GM19193 (cell line): ENCODE results near the gene NOP16.

Experiments
- POLR2A ChIP-seq: IDR thresholded peaks from 4 replicates; pipeline ENCODE4 v1.6.1; 2011; ENCODE audit not compliant: insufficient read depth, insufficient read length; ENCODE audit errors: extremely low read depth

Gene NOP16

DNA sequence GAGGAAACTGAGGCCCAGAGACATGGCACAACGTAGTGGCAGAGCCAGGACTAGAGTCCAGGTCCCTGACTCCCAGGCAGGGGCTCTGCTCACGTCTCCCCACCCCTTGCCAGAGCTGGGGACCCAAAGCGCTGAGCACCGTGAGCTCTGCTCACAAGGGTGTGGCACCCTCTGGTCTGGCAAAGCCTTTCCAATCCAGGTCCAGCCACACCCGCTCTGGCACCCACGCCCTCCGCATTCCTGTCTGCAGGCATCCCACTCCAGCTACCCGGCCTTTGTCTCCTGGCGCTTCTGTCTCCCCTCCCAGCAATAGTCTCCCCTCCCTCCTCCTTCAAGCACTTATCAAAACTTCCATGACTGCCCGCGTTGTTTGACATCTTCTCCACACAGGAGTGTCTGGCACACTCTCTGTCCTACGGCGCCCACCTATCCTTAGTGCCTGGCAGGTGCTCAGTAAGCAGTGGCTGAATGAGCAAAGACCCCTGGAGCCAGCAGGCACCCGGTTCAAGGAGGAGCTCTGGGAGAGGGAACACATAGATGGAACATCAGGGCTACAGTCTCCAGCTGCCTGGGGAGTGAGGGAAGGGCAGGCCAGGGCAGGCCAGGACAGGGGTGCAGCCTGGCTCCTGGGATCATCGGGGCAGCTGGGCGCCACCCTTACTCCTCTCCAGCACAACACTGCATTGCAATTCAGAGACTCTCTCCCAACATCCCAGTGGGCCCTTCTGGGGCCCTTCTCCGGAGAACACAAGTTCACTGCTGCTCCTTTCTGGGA, 12.2 kb upstream of the NOP16 start:
- TF ChIP-seq POLR2A, result no peak

DNA sequence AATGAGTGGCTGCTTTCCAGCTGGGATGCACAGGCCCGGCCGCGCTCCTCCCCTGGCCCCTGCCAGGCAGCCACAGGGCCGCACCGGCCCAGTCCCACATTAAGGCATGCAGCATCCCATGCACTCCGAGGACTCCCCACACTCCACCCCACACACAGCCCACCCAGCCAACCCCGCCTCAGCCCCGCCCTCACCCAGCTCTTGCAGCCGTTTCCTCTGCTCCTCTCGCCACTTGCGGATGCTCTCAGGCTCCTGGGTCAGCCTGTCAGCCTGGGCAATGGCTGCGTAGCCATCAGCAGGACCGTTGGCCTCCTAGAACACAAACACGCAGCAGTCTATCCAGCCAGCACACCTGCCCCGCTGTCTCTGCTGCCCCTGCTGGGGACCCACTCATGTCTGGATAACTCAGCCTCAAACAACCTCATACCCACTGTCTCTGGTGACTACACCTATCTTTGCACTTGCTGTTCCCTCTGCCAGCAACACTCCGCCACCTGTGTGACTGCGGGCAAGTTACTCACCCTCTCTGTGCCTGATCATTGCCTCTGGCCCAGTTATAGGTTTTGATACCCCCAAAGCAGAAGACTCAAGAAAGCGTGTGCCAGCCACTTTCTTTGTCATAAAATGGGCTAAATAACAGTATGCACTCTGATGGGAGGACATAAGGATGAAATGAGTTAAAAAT, 9.5 kb upstream of the NOP16 start:
- TF ChIP-seq POLR2A, result no peak

DNA sequence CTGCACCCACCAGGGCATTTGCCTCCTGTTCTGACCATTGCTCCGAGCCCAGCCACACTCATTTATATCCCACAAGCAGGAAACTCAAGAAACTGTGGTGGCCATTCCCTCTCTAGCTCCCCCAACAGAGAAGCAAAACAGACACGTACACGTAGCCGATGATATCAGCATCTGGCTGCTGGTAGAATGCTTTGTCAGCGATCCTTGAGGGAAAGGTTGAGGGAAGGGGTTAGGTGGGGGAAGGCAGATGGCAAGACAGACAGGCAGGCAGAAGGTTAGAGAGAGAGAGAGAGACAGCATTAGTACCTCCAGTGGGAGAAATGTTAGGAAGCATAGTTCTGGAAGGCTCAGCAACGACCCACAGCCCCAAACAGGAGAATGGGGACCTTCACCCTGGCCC, 7.9 kb upstream of the NOP16 start:
- TF ChIP-seq POLR2A, result no peak

DNA sequence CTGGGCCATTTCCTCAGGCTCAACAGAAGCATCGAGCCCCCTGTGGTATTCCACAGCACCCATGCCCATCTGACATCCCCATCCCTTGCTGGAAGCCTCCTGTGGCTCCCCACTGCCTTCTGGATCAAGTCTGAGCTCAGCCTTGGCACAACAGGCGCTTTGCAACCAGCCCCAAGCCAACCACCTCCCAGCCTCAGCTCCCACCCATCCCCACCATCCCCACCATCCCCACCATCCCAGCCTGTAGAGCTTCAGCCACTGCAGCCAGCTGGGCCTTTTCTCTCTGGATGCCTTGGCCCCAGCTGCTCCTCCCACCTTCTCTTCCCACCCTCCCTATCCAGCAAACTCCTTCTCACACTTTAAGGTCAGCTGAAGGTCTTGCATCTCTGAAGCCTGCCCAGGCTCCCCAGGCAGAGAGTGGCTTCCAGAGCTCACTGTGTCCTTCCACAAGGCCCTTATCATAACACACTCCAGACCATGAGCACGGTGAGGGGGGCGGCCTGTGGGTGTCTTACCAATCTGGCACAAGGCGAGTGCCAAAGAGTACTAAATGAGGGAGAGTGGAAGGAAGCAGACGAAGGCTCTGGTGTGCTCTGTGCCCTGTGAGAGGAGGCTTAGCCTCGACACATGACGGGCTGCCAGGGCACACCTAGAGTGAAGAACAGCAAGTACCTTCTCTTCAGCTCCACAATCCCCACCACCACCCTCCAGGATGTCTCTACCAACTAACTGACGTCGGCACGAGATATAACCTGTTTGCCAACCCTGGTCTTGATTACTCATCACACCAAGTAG, 6.7 kb upstream of the NOP16 start:
- no peak for TF ChIP-seq POLR2A

DNA sequence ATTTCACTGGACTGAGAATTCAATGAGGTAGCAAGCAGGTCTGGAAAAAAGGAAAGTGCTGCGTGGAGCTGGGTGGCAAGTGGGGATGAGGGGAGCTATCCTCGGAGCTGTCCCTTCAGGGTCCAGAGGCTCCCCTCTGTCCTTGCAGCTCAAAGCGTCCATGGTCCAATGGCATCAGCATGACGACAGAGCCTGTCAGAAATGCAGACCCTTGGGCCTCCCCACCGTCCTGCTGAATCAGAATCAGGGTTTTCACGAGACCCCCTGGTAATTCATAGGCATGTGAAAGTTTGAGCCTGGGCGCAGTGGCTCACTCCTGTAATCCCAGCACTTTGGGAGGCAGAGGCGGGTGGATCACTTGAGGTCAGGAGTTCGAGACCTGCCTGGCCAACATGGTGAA, 5.7 kb upstream of the NOP16 start:
- TF ChIP-seq POLR2A, result no peak

DNA sequence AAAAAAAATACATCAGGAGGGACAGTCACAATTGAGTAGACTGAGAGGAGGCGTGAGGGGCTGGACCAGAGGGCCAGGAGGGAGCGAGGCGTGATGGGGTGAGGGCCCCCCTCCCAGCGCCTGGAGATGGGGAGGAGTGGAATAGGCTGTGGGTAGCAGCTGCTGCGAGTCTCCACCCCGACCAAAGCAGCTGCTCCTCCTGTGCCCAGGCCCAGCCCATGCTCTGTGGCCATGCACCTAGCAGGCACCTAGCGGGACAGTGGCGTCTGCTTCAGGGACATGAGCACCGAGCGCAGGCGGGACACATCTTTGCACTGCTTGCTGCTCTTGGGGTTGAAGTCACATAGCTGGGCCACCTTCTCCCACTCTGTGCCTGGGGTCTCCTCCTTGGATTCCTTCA, 4.1 kb upstream of the NOP16 start:
- no peak for TF ChIP-seq POLR2A

DNA sequence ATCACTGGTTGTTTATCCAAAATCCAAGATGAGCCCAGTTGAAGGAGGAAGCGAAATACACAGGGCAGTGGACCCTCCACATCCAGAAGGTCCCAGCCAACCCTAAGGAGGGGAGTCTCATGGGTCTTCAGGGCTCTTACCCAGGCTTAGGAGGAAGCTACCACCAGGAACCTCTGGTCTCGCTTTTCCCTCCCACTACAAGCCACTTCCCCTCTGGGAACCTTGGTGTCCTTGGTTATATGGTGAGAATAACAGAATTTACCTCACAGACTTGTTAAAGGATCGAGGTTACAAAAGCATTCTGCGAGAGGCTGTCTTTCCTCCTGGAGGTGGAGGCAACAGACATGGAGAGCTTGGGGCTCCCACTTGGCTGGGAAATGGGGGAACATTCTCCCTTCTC, 3.6 kb upstream of the NOP16 start:
- no peak for TF ChIP-seq POLR2A

DNA sequence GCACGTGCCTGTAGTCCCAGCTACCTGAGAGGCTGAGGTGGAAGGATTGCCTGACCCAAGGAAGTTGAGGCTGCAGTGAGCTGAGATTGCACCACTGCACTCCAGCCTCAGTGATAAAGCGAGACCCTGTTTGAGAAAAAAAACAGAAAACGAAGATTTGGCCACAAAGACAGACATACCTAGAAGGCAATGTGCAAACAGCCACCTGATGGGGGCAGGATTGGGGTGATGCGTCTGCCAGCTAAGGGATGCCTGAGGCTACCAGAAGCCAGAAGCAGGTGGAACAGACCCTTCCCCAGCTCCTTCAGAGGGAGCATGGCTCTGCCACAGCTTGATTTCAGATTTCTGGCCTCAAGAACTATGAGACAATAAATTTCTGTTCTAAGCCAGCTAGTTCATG, 3.1 kb upstream of the NOP16 start:
- TF ChIP-seq POLR2A, result no peak

DNA sequence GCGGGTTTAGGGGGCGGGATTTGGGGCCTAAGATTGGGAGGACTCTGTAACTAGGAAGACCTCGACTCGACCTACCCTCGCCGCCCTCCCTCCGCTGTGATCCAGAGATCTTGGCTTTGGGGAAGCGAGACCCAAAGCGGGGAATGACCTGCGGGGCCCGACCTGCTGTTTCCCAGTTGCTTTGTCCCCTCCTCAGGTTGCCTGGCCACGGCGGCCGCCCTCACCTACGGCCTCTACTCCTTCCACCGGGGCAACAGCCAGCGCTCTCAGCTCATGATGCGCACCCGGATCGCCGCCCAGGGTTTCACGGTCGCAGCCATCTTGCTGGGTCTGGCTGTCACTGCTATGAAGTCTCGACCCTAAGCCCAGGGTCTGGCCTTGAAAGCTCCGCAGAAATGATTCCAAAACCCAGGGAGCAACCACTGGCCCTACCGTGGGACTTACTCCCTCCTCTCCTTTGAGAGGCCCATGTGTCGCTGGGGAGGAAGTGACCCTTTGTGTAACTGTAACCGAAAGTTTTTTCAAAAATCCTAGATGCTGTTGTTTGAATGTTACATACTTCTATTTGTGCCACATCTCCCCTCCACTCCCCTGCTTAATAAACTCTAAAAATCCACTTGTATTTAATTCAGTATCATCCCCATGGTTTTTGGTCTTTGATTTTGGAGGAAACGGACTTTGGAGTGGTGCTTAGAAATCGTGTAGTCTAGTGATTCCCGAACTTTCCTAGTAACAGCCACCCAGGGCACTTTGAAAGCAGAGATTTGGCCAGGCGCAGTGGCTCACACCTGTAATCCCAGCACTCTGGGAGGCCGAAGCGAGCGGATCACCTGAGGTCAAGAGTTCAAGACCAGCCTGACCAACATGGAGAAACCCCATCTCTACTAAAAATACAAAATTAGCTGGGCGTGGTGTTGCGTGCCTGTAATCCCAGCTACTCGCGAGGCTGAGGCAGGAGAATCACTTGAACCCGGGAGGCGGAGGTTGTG, 1.0 kb upstream of the NOP16 start:
- peak; percentile 82 for TF ChIP-seq POLR2A

DNA sequence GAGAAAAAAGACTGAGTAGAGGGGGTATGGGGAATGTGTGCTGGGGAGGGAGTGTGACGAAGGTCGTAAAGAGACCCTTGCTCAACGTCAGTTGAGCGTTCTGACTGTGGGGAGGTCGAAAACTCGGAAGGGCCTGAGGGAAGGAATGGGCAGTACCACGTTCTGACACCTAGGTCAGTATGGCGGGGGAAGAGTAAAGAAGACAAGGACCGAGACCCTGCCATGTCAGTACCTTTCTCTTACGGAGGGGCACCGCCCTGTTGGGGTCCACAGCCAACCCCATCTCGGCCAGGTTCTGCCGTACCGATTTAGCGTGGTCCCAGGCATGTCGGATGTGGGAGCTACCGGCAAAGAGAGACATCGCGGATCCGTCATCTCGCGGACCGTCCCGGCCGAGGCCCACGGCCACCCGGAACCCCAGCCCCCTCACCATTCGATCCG, 375 bp downstream of the NOP16 start:
- no peak for TF ChIP-seq POLR2A

DNA sequence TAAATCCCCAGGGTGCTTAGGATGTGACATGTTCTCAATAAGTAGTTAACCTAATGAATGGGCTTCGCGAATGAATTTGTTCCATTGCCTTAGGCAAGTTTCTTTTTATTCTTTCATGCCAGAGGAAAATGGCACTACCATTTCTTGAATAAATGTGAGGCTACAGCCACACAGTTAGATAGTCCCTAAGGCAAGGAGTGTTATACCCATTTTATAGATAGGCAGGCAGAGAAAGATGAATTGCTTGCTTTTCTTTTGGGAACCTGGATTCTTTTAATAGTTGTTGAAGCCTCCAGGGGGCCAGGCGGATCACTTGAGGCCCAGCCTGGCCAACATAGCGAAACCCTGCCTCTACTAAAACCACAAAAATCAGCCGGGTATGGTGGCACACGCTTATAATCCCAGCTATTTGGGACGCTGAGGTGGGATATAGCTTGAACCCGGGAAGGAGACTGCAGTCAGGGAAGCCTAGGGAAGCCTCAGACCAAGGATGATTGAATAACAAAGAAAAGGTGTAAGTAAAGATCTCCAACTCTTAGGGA, 943 bp downstream of the NOP16 start:
- no peak for TF ChIP-seq POLR2A

DNA sequence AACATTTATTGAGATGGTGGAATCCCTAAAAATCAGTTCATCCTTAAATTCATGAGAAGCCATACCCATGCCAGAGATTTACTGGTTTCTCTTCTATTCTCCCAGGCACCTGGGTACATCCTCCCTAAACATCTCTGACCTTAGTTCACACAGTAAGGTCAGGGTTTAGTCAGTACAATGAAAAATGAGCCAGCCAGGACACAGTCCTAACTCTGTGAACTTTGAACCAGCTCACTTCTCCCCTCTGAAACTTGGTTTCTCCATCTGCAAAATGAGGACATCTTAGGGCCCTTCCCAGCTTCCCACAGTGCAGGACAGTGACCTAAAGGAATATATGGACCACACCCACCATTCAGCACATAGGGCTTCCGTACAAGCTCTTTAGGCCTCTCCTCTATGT, 1.9 kb downstream of the NOP16 start:
- no peak for TF ChIP-seq POLR2A

DNA sequence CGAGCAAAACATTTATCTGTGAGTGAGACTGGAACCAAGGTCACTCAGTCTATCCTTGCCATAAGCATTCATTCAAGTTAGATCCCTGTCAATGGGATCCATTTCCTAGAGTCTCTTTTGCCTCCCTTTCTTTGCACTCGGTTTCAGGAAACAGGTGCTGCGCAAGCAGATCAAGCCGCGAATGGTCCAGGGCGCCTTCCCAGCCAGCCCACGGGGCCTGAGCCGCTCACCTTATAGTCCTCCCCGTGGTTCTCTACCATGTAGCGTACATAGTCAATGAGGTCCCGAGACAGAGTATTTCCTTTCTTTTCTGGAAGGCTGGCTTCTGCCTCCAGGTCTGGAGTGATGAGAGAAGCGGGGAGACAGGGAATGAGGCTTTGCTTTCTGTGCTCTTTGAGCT, 3.4 kb downstream of the NOP16 start:
- no peak for TF ChIP-seq POLR2A

DNA sequence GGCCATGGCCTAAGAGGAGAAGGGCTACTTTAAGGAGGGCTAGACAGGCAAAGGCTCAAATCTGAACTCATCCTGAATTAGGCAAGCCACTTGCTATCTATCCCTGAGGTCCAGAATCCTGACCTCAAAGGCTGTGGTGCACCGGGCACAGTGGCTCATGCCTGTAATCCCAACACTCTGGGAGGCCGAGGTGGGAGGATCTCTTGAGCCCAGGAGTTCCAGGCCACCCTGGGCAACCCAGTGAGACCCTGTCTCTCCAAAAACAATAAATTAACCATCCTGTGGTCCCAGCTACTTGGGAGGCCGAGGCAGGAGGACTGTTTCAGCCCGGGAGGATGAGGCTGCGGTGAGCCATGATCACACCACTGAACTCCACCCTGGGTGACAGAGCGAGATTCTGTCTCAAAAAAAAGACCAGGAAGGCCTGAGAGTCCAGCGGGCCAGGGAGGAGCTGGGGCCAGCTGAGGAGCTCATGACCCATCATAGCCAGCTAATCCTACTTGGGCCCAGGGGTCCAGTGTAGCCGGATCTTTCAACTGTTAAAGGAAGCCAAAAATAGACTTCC, 4.0 kb downstream of the NOP16 start:
- TF ChIP-seq POLR2A, result no peak

DNA sequence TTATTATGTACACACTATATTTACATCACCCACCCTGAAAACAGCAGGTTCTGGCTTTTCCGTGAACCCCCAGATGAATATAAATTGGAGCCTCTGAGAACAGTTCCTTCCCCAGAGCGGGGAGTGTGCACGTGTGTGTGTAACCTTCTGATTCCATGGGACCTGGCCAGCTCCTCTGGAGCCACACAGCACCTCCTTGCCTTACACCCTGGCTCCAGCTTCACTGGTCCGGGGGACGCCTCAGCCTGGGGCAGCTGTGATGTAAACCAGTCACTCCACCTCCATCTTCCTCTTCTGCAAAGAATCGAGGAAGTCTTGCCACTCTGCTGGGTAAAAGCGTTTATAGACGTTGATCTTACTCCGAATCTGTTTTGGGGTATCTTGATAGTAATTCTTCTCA, 4.4 kb downstream of the NOP16 start:
- no peak for TF ChIP-seq POLR2A
